Measurements from ENCODE around the gene MCIDAS.

GRCh38 chr5:55223812-55224240 is 3.3 kb downstream of the MCIDAS start:
- TF ChIP-seq, protein P1, sequence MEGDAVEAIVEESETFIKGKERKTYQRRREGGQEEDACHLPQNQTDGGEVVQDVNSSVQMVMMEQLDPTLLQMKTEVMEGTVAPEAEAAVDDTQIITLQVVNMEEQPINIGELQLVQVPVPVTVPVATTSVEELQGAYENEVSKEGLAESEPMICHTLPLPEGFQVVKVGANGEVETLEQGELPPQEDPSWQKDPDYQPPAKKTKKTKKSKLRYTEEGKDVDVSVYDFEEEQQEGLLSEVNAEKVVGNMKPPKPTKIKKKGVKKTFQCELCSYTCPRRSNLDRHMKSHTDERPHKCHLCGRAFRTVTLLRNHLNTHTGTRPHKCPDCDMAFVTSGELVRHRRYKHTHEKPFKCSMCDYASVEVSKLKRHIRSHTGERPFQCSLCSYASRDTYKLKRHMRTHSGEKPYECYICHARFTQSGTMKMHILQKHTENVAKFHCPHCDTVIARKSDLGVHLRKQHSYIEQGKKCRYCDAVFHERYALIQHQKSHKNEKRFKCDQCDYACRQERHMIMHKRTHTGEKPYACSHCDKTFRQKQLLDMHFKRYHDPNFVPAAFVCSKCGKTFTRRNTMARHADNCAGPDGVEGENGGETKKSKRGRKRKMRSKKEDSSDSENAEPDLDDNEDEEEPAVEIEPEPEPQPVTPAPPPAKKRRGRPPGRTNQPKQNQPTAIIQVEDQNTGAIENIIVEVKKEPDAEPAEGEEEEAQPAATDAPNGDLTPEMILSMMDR (IDR thresholded peaks at IDR 0.05): no peak
- no peak for TF ChIP-seq POLR2AphosphoS5 (IDR thresholded peaks at IDR 0.05; ENCODE audit: low read depth, low read length)

Measured in Panc1 (cell line).